A549 (cell line): ENCODE results near the gene SRRD.

Source experiments
- BHLHE40 ChIP-seq: IDR thresholded peaks from 2 replicates; pipeline ENCODE4 v1.6.1; 2012; ENCODE audit warnings: low read depth, low read length, inconsistent platforms
- CHD2 ChIP-seq: fragments of 150-350 bp; IDR thresholded peaks from 2 replicates; pipeline ENCODE4 v1.6.1; 2014; ENCODE audit warnings: low read length; ENCODE audit not compliant: partially characterized antibody
- CTCF ChIP-seq: fragments of >200 bp; sonication (Bioruptor Twin); formaldehyde crosslinking; IDR thresholded peaks from 3 replicates; pipeline ENCODE4 v1.5.1; 2016
- EP300 ChIP-seq, 2 experiments: fragments of >200 bp; sonication (Bioruptor Twin); formaldehyde crosslinking; IDR thresholded peaks; 2 replicates in 1 of 2; 3 replicates in 1 of 2; pipeline ENCODE4 v1.6.1; 2016 to 2017
- HMGXB4 ChIP-seq: fragments of 250-450 bp; sonication (Bioruptor Pico); IDR thresholded peaks from 2 replicates; pipeline ENCODE4 v1.5.0; 2021; ENCODE audit warnings: mild to moderate bottlenecking, moderate library complexity, borderline replicate concordance
- HOXA7 ChIP-seq: fragments of 250-450 bp; sonication (Bioruptor Pico); IDR thresholded peaks from 2 replicates; pipeline ENCODE4 v1.5.0; 2020; ENCODE audit warnings: mild to moderate bottlenecking, moderate library complexity
- MAFK ChIP-seq: fragments of 450-650 bp; IDR thresholded peaks from 2 replicates; pipeline ENCODE4 v1.6.1; 2014; ENCODE audit not compliant: partially characterized antibody
- MAX ChIP-seq: IDR thresholded peaks from 2 replicates; pipeline ENCODE4 v1.6.1; 2012
- PBX3 ChIP-seq: IDR thresholded peaks from 2 replicates; pipeline ENCODE4 v1.6.1; 2012
- POLR2A ChIP-seq: IDR thresholded peaks from 2 replicates; pipeline ENCODE4 v1.6.1; 2012; ENCODE audit warnings: mild to moderate bottlenecking, low read length
- POLR2AphosphoS2 ChIP-seq: conservative IDR thresholded peaks from 2 replicates; pipeline ENCODE4 v1.6.1; 2012; ENCODE audit warnings: low read length, improper control_type of control experiment, inconsistent platforms
- RFX5 ChIP-seq: fragments of 450-650 bp; IDR thresholded peaks from 2 replicates; pipeline ENCODE4 v1.7.1; 2014; ENCODE audit warnings: antibody characterized with exemption, mild to moderate bottlenecking, moderate library complexity
- RNF2 ChIP-seq: fragments of 200-600 bp; sonication (generic); IDR thresholded peaks from 2 replicates; pipeline ENCODE4 v1.6.1; 2016; ENCODE audit warnings: low read depth, mild to moderate bottlenecking, antibody characterized with exemption, moderate library complexity, borderline replicate concordance

- TF ChIP-seq RNF2 = no peak
- TF ChIP-seq POLR2A = no peak
- TF ChIP-seq CTCF = no peak
- no peak for TF ChIP-seq HOXA7 (CRISPR knock-in tag)
- TF ChIP-seq MAX = no peak
- no peak for TF ChIP-seq POLR2AphosphoS2
- no peak for TF ChIP-seq HMGXB4 (CRISPR knock-in tag)
- no peak for TF ChIP-seq CHD2
- TF ChIP-seq BHLHE40 = no peak
- no peak for TF ChIP-seq MAFK
- no peak for TF ChIP-seq PBX3
- no peak for TF ChIP-seq RFX5
- TF ChIP-seq EP300 (IDR thresholded peaks at IDR 0.05) = no peak
Measured at GRCh38 chr22:26437694-26438392, 45.8 kb upstream of the SRRD start.
